Hematopoietic multipotent progenitor cell treated with erythropoietin and hydrocortisone succinate and interleukin-3 and kit ligand, for 17 days (in vitro differentiated cells): Measurements from ENCODE around the gene ACTR3.
A peak's percentile ranks its signal among the peaks of the same experiment; 100 is the strongest.
"Not testable (repeated sequence)": the region's sequence is repeated elsewhere in the genome, so short reads cannot be mapped to it uniquely, and the experiment has no call there.

ENCODE experiments used
- DNase-seq: peaks from one replicate; pipeline ENCODE4 v3.0.0-alpha.2; 2015; ENCODE audit warnings: low spot score

The ACTR3 gene

GRCh38 chr2:113905886-113906285 is 16.0 kb downstream of the ACTR3 start:
- DNase-seq = no peak

- DNase-seq = no peak
These were observed 16.8 kb downstream of the ACTR3 start for GRCh38 chr2:113906647-113907046.

GRCh38 chr2:113907297-113907696 is 17.4 kb downstream of the ACTR3 start:
- DNase-seq = no peak

- no peak for DNase-seq
These were observed 20.3 kb downstream of the ACTR3 start for GRCh38 chr2:113910110-113910717.

GRCh38 chr2:113910967-113911678 is 21.2 kb downstream of the ACTR3 start:
- DNase-seq = no peak

DNA sequence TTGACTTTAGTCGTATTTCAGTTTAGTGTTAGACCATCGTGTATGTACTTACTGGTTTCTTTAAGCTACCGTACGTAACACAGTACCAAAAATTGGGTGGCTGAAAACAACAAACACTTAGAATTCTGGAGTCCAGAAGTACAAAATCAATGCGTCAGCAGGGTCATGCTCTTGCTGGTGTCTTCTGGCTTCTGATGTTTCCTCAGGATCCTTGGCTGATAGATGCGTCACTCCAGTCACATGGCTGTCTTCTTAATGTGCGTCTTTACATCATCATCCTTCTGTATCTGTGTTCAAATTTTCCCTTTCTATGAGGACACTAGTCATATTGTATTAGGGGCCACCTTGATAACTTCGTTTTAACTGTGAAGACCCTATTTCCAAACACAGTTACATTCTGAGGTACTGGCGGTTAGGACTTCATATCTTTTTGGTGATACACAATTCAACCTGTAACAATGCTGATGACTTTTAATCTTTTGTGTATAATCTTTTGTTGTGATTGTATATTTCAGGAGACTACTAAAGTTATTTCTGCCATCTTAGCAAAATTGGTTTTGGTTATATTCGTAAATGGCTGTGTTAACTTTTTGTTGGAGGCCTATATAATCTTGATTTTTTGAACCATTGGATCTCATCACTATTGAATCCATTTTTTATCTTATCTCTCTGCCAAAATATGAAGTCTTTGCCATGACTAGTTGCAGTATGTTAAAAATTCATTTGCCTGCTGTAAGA is 25.4 kb downstream of the ACTR3 start:
- DNase-seq = no peak

GRCh38 chr2:113918229-113918628 is 28.3 kb downstream of the ACTR3 start:
- no peak for DNase-seq

DNA sequence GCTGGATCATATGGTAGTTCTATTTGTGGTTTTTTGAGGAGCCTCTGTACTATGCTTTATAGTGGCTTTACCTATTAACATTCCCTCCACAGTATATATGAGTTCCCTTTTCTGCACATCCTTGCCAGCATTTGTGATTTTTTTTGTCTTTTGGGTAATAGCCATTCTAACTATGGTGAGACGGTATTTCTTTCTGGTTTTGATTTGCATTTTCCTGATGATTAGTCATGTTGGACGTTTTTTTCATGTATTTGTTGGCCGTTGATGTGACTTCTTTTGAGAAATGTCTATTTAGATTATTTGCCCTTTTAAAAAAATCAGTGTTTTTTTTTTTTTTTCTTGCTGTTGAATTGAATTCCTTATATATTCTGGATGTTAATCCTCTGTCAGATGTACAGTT is 31.1 kb downstream of the ACTR3 start:
- DNase-seq = no peak

- DNase-seq = no peak
These were observed 32.4 kb downstream of the ACTR3 start for GRCh38 chr2:113922335-113922734.

DNA sequence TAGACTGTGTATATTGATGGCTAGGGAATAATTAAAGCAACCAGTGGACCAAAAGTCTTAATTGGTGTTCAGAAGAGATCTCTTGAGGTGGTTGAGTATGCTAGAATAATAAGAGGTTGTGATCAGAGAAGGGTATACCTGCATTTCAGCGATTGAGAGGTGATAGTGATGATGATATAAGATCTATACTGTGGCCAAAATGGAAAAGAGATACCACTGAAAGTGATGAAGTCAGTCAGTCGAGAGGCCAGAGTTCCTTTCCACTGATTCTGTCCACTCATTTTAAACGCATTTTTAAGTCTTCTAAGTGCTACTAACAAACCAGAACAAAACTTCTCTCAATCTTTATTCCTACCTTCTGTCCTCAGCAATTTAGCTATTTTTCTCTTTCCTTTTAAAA is 32.9 kb downstream of the ACTR3 start:
- no peak for DNase-seq

GRCh38 chr2:113925884-113926283 is 36.0 kb downstream of the ACTR3 start:
- no peak for DNase-seq

GRCh38 chr2:113926314-113926713 is 36.4 kb downstream of the ACTR3 start:
- no peak for DNase-seq

DNA sequence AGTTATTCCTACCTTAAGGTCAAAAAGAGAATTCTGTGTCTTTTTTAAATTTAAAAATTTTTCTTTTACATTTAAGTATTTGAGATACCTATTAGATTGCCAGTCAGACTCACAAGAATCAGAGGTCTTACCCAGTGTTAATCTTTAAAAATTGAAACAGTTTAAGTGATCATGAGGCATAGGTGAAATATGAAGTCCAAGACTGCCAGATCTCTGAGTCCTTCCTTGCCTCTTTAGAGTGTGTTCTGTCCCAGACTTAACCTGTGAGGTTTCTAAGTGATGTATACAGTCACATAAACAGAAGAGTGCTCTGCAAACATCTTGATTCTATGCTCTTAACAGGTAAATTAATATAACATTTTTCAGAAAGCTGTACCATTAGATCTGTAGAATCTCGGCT is 40.6 kb downstream of the ACTR3 start:
- no peak for DNase-seq

- DNase-seq = no peak
These were observed 47.6 kb downstream of the ACTR3 start for GRCh38 chr2:113937501-113937900.

DNA sequence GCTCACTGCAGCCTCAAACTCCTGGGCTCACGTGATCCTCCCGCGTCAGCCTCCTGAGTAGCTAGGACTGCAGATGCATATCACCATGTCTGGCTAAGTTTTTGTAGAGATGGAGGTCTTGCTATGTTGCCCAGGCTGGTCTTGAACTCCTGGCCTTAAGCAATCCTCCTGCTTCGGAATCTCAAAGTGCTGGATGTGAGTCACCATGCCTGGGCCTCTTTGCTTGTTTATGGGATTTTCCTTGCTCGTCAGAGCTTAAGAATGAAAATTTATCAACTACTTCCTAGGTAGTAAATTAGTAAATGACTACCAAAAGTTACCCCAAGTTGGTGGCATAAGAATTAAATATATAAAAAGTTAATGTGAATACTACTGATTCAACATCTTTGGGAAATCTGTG is 51.0 kb downstream of the ACTR3 start:
- no peak for DNase-seq

GRCh38 chr2:113945784-113946183 is 55.9 kb downstream of the ACTR3 start:
- DNase-seq = not testable (repeated sequence)

DNA sequence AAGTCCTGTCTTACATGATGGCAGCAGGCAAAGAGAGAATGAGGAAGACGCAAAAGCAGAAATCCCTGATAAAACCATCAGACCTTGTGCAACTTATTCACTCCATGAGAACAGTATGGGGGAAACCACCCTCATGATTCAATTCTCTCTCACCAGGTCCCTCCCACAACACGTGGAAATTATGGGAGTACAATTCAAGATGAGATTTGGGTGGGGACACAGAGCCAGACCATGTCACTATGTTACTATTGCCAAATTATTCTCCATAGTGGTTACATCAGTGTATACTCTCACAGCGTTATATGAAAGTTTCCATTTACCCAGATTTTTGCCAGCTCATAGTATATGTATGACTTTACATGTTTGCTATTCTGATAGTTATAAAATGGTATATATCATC is 61.0 kb downstream of the ACTR3 start:
- not testable (repeated sequence) for DNase-seq

DNA sequence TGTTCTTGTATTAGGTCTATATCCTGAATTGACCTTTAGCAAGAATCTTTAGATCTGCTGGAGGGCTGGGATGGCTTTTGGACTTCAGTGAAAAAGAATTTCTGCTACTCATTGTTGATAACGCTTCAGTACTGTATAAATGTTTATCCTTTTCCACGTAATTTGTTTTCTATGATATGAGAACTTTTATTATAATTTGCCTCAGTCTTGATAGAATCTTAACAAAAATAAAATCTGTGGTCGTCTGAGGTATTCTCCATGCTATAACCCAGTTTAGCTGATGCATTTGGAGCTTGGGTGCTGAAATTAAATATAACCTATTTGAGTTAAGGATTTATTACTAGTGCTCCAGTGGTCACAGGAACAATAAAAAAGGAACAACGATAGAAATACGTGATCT is 71.1 kb downstream of the ACTR3 start:
- no peak for DNase-seq

GRCh38 chr2:113962692-113963480 is 73.0 kb downstream of the ACTR3 start:
- no peak for DNase-seq

GRCh38 chr2:113963965-113964364 is 74.1 kb downstream of the ACTR3 start:
- DNase-seq = no peak

GRCh38 chr2:113964436-113964835 is 74.5 kb downstream of the ACTR3 start:
- no peak for DNase-seq

DNA sequence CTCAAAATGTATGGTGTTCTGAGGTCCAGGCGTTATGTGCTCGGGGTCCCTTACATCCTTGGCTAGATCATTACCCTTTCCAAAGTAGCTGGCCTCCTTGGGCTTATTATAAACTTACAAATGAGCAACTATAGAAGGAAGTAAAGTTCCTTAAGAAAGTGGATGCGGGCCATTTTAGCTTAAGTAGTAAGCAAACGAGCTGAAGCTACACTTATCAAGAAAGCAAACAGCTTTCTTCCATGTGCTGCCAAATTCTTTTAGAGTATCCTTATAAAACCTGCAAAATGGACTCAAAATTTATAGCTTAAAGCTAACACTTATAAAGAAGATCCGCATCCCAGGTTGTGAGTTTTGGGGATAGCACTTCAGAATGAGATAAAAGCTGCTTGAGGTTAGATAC is 75.3 kb downstream of the ACTR3 start:
- no peak for DNase-seq

- DNase-seq = peak; percentile 28
These were observed 75.8 kb downstream of the ACTR3 start for GRCh38 chr2:113965644-113966043.
